Neural cell (in vitro differentiated cells): ENCODE measurements around the gene PCBD2. TPM values are rescaled to one million over a fixed set of nuclear protein-coding genes. Genes with fewer than 3 reads are reported as not detected.

Source experiments
- H2AFZ ChIP-seq: fragments of 200-600, 300-800 bp; sonication (generic), shearing (Covaris generic); 2 replicates; pipeline ENCODE4 v1.6.0; 2014; ENCODE audit warnings: low read depth, mild to moderate bottlenecking, antibody characterized with exemption, low read length, moderate library complexity
- H3F3A ChIP-seq: fragments of 200-600 bp; shearing (Covaris generic); 2 replicates; pipeline ENCODE4 v1.6.1; 2016; ENCODE audit warnings: mild to moderate bottlenecking, moderate library complexity, mixed read lengths, antibody characterized with exemption, low read length; ENCODE audit not compliant: insufficient read depth, poor library complexity, severe bottlenecking
- H3K27ac ChIP-seq: fragments of 200-600, 300-800 bp; sonication (generic), shearing (Covaris generic); 2 replicates; pipeline ENCODE4 v1.5.1; 2014; ENCODE audit warnings: mild to moderate bottlenecking, low read length, moderate library complexity
- H3K27me3 ChIP-seq: fragments of 300-800, 200-600 bp; sonication (generic), shearing (Covaris generic); 2 replicates; pipeline ENCODE4 v1.6.0; 2014; ENCODE audit warnings: mild to moderate bottlenecking, low read depth, low read length, moderate library complexity; ENCODE audit not compliant: insufficient read depth
- H3K36me3 ChIP-seq: fragments of 300-800, 200-600 bp; sonication (generic), shearing (Covaris generic); 2 replicates; pipeline ENCODE4 v1.5.1; 2014; ENCODE audit warnings: mild to moderate bottlenecking, antibody characterized with exemption, low read length, moderate library complexity; ENCODE audit not compliant: insufficient read depth
- H3K4me2 ChIP-seq: fragments of 300-800, 200-600 bp; sonication (generic), shearing (Covaris generic); 2 replicates; pipeline ENCODE4 v1.6.0; 2014; ENCODE audit warnings: mild to moderate bottlenecking, low read length
- H3K4me3 ChIP-seq: fragments of 300-800, 200-600 bp; sonication (generic), shearing (Covaris generic); 2 replicates; pipeline ENCODE4 v1.5.1; 2014; ENCODE audit warnings: mild to moderate bottlenecking, low read length, moderate library complexity
- H3K79me2 ChIP-seq: fragments of 200-600 bp; shearing (Covaris generic); replicated peaks from 2 replicates; pipeline ENCODE4 v1.6.0; 2014; ENCODE audit warnings: mild to moderate bottlenecking, low read length, moderate library complexity; ENCODE audit not compliant: insufficient read depth
- H3K9ac ChIP-seq: fragments of 300-800, 200-600 bp; sonication (generic), shearing (Covaris generic); 2 replicates; pipeline ENCODE4 v1.6.1; 2016; ENCODE audit warnings: mild to moderate bottlenecking, low read length, mixed read lengths
- H3K9me2 ChIP-seq: fragments of 200-600 bp; shearing (Covaris generic); 2 replicates; pipeline ENCODE4 v1.6.1; 2016; ENCODE audit warnings: mild to moderate bottlenecking, low read length, mixed read lengths; ENCODE audit not compliant: insufficient read depth
- H3K9me3 ChIP-seq: fragments of 200-600, 300-800 bp; sonication (generic), shearing (Covaris generic); 2 replicates; pipeline ENCODE4 v1.6.1; 2016; ENCODE audit warnings: mild to moderate bottlenecking, mixed run types, low read length, moderate library complexity, mixed read lengths
- H4K20me1 ChIP-seq: fragments of 200-600 bp; shearing (Covaris generic); 2 replicates; pipeline ENCODE4 v1.6.1; 2016; ENCODE audit warnings: mild to moderate bottlenecking, mixed run types; ENCODE audit not compliant: insufficient read depth
- CTCF ChIP-seq: fragments of 450-650 bp; IDR thresholded peaks from 2 replicates; pipeline ENCODE4 v1.5.1; 2014; ENCODE audit warnings: antibody characterized with exemption, mild to moderate bottlenecking, moderate library complexity; ENCODE audit not compliant: poor library complexity, severe bottlenecking
- EP300 ChIP-seq: fragments of 450-650 bp; conservative IDR thresholded peaks from 2 replicates; pipeline ENCODE4 v1.6.1; 2014; ENCODE audit warnings: antibody characterized with exemption, mild to moderate bottlenecking, moderate library complexity; ENCODE audit not compliant: poor library complexity, severe bottlenecking
- EZH2 ChIP-seq: fragments of 200-600, 300-800 bp; shearing (Covaris generic), sonication (generic); IDR thresholded peaks from 2 replicates; pipeline ENCODE4 v1.6.1; 2014; ENCODE audit warnings: antibody characterized with exemption, low read length, borderline replicate concordance, mild to moderate bottlenecking; ENCODE audit not compliant: insufficient read depth, poor library complexity, severe bottlenecking
- MXI1 ChIP-seq: fragments of 450-650 bp; conservative IDR thresholded peaks from 2 replicates; pipeline ENCODE4 v1.6.1; 2014; ENCODE audit warnings: antibody characterized with exemption, mild to moderate bottlenecking; ENCODE audit not compliant: poor library complexity, severe bottlenecking
- POLR2AphosphoS5 ChIP-seq: IDR thresholded peaks from 2 replicates; pipeline ENCODE4 v1.6.1; 2012
- RAD21 ChIP-seq: fragments of 450-650 bp; conservative IDR thresholded peaks from 2 replicates; pipeline ENCODE4 v1.6.1; 2014; ENCODE audit warnings: antibody characterized with exemption, mild to moderate bottlenecking, moderate library complexity
- SMC3 ChIP-seq: fragments of 450-650 bp; conservative IDR thresholded peaks from 2 replicates; pipeline ENCODE4 v1.6.1; 2014; ENCODE audit warnings: antibody characterized with exemption, mild to moderate bottlenecking, moderate library complexity; ENCODE audit not compliant: poor library complexity
- TAF1 ChIP-seq: IDR thresholded peaks from 2 replicates; pipeline ENCODE4 v1.6.1; 2012; ENCODE audit warnings: low read depth
- polyA plus RNA-seq: library from polyadenylated mRNA; depleted of rRNA; stranded (reverse); fragments of >200 nt; gene quantifications from 2 replicates; pipeline ENCODE4 v1.2.3, GENCODE V29; 2014
- TF ChIP-seq, protein P1 (sequence below): IDR thresholded peaks from 2 replicates; pipeline ENCODE4 v1.6.1; 2012; ENCODE audit warnings: borderline replicate concordance

PCBD2 gene
- polyA plus RNA-seq, 1 donor from 2014 or later: 6.0 TPM

DNA sequence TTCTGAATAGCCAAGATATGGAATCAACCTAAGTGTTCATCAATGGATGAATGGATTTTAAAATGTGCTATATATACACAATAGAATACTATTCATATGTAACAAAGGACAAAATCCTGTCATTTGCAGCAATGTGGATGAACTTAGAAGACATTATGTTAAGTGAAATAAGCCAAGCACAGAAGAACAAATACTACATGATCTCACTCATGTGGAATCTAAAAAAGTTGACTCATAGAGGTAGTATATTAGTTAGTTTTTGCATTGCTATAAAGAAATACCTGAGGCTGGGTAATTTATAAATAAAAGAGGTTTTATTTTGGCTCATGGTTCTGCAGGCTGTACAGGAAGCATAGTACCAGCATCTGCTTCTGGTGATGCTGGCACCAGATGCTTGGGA, 70.9 kb downstream of the PCBD2 start:
- Histone ChIP-seq H3K4me2 (no peak overlapping the region), H3K9me3 (peaks cover 4% of the 10 kb centered on the region), H3K27me3 (no peaks in the 10 kb centered on the region), H4K20me1 (no peaks in the 10 kb centered on the region), H3K27ac (no peak overlapping the region), H3K9me2 (no peaks in the 10 kb centered on the region), H3K9ac (no peak overlapping the region), H3F3A (no peaks in the 10 kb centered on the region), H2AFZ (no peak overlapping the region), H3K4me3 (no peak overlapping the region), H3K36me3 (no peaks in the 10 kb centered on the region), H3K79me2 (no peaks in the 10 kb centered on the region)
- TF ChIP-seq EP300 (no peak), EZH2 (no peak), POLR2AphosphoS5 (no peak)
- TF ChIP-seq, protein P1, sequence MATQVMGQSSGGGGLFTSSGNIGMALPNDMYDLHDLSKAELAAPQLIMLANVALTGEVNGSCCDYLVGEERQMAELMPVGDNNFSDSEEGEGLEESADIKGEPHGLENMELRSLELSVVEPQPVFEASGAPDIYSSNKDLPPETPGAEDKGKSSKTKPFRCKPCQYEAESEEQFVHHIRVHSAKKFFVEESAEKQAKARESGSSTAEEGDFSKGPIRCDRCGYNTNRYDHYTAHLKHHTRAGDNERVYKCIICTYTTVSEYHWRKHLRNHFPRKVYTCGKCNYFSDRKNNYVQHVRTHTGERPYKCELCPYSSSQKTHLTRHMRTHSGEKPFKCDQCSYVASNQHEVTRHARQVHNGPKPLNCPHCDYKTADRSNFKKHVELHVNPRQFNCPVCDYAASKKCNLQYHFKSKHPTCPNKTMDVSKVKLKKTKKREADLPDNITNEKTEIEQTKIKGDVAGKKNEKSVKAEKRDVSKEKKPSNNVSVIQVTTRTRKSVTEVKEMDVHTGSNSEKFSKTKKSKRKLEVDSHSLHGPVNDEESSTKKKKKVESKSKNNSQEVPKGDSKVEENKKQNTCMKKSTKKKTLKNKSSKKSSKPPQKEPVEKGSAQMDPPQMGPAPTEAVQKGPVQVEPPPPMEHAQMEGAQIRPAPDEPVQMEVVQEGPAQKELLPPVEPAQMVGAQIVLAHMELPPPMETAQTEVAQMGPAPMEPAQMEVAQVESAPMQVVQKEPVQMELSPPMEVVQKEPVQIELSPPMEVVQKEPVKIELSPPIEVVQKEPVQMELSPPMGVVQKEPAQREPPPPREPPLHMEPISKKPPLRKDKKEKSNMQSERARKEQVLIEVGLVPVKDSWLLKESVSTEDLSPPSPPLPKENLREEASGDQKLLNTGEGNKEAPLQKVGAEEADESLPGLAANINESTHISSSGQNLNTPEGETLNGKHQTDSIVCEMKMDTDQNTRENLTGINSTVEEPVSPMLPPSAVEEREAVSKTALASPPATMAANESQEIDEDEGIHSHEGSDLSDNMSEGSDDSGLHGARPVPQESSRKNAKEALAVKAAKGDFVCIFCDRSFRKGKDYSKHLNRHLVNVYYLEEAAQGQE: no peak

GRCh38 chr5:134976841-134977240, 71.9 kb downstream of the PCBD2 start:
- Histone ChIP-seq H3K9ac (no peak overlapping the region), H3F3A (no peaks in the 10 kb centered on the region), H3K79me2 (no peaks in the 10 kb centered on the region), H2AFZ (no peak overlapping the region), H3K9me3 (peaks cover 5% of the 10 kb centered on the region), H3K4me3 (no peak overlapping the region), H3K4me2 (no peak overlapping the region), H3K27ac (no peak overlapping the region), H3K27me3 (no peaks in the 10 kb centered on the region), H4K20me1 (no peaks in the 10 kb centered on the region), H3K36me3 (no peaks in the 10 kb centered on the region), H3K9me2 (no peaks in the 10 kb centered on the region)
- no peak for TF ChIP-seq SMC3
- TF ChIP-seq MXI1: no peak
- TF ChIP-seq RAD21: no peak
- TF ChIP-seq EZH2: no peak
- TF ChIP-seq, protein P1: no peak
- TF ChIP-seq EP300: no peak
- TF ChIP-seq TAF1: no peak
- no peak for TF ChIP-seq CTCF
- no peak for TF ChIP-seq POLR2AphosphoS5
